ENCODE data around the gene KIRREL1. TPM values are rescaled to one million over a fixed set of nuclear protein-coding genes. Genes with fewer than 3 reads are reported as not detected.
A peak's percentile ranks its signal among the peaks of the same experiment; 100 is the strongest.

KIRREL1 gene
- total RNA-seq, 1 experiment from 2014 or later, result 145 TPM

DNA sequence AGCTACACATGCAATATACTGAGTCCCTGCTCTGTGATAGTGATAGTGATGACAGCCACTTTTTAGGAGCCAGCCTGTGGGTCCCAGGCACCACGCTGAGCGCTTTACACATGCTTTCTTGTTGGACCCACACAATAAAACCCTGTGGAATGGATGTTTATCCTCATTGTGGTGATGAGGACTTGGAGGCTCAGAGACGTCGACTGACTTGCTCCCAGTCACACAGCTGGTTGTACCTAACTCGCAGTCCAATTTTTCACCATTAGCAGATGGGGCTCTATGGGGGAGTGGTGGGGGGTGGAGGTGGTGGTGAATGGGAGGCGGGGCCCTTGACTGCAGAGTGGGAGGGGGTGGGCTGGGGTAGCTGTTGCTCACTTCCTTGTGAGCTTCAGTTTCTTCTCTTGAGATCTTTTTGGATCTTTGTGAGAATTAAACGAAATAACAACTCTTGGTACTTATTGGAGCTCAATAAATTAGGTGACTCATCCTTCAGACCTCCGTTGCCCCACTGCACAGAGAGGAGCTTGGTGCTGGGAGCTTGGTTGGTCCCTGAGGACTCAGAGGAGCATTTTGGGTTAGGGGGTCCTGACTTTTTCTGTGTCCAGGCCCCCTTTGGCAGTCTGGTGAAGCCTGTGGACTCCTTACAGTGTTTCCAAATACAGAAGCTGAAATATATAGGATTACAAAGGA lies 125.4 kb downstream of the KIRREL1 start:
- Histone ChIP-seq H3K4me3 (ENCODE audit: low read depth in 2 of 2, low read length in 2 of 2) (peak overlapping the region in 1 of 2 experiments; percentile 40; a peak in 3 of 4 replicates), H3K36me3 (ENCODE audit: control insufficient read depth, insufficient read depth, low read length) (no peaks in the 10 kb centered on the region), H3K4me1 (ENCODE audit: control insufficient read depth, insufficient read depth, low read length) (peaks cover 6% of the 10 kb centered on the region; the same call in 1 of the 2 replicates), H3K9me3 (ENCODE audit: control insufficient read depth, insufficient read depth, low read depth, low read length) (no peaks in the 10 kb centered on the region), H3K27ac (ENCODE audit: low read length) (no peak overlapping the region), H3K27me3 (ENCODE audit: control insufficient read depth, insufficient read depth, low read length) (peaks cover 7% of the 10 kb centered on the region)
- no peak for DNase-seq (ENCODE audit: low read depth, low spot score)
- TF ChIP-seq, protein P1, sequence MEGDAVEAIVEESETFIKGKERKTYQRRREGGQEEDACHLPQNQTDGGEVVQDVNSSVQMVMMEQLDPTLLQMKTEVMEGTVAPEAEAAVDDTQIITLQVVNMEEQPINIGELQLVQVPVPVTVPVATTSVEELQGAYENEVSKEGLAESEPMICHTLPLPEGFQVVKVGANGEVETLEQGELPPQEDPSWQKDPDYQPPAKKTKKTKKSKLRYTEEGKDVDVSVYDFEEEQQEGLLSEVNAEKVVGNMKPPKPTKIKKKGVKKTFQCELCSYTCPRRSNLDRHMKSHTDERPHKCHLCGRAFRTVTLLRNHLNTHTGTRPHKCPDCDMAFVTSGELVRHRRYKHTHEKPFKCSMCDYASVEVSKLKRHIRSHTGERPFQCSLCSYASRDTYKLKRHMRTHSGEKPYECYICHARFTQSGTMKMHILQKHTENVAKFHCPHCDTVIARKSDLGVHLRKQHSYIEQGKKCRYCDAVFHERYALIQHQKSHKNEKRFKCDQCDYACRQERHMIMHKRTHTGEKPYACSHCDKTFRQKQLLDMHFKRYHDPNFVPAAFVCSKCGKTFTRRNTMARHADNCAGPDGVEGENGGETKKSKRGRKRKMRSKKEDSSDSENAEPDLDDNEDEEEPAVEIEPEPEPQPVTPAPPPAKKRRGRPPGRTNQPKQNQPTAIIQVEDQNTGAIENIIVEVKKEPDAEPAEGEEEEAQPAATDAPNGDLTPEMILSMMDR (IDR thresholded peaks at IDR 0.05), result no peak
- TF ChIP-seq, protein P2, sequence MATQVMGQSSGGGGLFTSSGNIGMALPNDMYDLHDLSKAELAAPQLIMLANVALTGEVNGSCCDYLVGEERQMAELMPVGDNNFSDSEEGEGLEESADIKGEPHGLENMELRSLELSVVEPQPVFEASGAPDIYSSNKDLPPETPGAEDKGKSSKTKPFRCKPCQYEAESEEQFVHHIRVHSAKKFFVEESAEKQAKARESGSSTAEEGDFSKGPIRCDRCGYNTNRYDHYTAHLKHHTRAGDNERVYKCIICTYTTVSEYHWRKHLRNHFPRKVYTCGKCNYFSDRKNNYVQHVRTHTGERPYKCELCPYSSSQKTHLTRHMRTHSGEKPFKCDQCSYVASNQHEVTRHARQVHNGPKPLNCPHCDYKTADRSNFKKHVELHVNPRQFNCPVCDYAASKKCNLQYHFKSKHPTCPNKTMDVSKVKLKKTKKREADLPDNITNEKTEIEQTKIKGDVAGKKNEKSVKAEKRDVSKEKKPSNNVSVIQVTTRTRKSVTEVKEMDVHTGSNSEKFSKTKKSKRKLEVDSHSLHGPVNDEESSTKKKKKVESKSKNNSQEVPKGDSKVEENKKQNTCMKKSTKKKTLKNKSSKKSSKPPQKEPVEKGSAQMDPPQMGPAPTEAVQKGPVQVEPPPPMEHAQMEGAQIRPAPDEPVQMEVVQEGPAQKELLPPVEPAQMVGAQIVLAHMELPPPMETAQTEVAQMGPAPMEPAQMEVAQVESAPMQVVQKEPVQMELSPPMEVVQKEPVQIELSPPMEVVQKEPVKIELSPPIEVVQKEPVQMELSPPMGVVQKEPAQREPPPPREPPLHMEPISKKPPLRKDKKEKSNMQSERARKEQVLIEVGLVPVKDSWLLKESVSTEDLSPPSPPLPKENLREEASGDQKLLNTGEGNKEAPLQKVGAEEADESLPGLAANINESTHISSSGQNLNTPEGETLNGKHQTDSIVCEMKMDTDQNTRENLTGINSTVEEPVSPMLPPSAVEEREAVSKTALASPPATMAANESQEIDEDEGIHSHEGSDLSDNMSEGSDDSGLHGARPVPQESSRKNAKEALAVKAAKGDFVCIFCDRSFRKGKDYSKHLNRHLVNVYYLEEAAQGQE (IDR thresholded peaks at IDR 0.05; ENCODE audit: insufficient read depth in 1 of 2, low read depth in 2 of 2, low read length in 1 of 2), result no peak
- ATAC-seq, result no peak
- intact Hi-C loops (cut with micrococcal nuclease; ENCODE audit: unreplicated experiment), result no loop called here
- CTCF ChIA-PET, result interaction anchor here (1.3 to 3.2 kb wide), 3 partner anchors 127 to 151 kb away, joined by 4 to 22 read pairs (median 14); no protein-coding TSS in a partner anchor
- POLR2A ChIA-PET, result no interaction called here
- in situ Hi-C loops (cut with HindIII; ENCODE audit: low pct_unique_long_range_greater_than_20kb, low sequenced_read_pairs), result no loop called here
- no TSS peak for BruUV-seq (replicated peaks)

DNA sequence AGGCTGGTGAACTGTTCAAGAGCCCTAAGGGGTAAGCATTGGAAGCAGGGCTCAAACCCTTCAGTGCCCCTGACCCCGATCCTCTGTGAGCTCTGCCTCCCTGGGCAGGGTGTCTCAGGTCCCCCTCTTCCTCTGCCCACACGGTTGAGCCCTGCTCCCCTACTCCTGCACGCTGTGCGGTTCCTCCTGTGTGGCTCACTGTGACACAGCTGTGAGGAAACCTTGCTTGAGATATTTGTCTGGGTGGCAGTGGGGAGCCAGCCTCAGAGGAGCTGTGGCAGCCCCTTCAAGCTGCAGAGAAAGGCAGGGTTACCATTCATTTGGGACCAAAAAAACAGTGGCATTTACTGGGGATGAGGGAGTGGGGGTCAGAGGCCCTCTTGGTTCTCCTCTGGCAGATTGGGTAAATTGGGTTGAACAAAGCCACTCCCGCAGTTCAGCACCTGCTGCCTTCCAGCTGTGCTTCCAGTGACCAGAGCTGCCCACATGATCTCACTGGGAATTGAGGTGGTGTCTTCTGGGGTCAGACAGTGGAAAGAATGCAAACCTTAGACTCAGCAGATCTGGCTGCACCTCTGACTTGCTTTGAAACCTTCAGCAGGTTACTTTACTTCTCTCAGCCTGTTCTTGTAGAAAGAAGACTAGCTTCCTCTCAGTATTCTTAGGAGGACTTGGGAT lies 126.7 kb downstream of the KIRREL1 start:
- no peak for DNase-seq (ENCODE audit: low read depth, low spot score)
- ChIA-PET CTCF (interaction anchor here (1.7 to 1.8 kb wide), 2 partner anchors 20 to 540 kb away, joined by 4 to 6 read pairs; no protein-coding TSS in a partner anchor), POLR2A (no interaction called here)
- BruUV-seq (replicated peaks), result no TSS peak
- no peak overlapping the region for H3K4me3 ChIP-seq (ENCODE audit: low read depth in 2 of 2, low read length in 2 of 2)
- no peak overlapping the region for H3K27ac ChIP-seq (ENCODE audit: low read length)
- H3K9me3 ChIP-seq (ENCODE audit: control insufficient read depth, insufficient read depth, low read depth, low read length), result no peaks in the 10 kb centered on the region
- H3K36me3 ChIP-seq (ENCODE audit: control insufficient read depth, insufficient read depth, low read length), result no peaks in the 10 kb centered on the region
- H3K27me3 ChIP-seq (ENCODE audit: control insufficient read depth, insufficient read depth, low read length), result peaks cover 10% of the 10 kb centered on the region
- no peak for ATAC-seq
- intact Hi-C loops (cut with micrococcal nuclease; ENCODE audit: unreplicated experiment), result loop anchor here (5.0 to 10.0 kb wide), 2 partner anchors 243 to 535 kb away; no protein-coding TSS in a partner anchor
- TF ChIP-seq, protein P1 (IDR thresholded peaks at IDR 0.05), result no peak
- TF ChIP-seq, protein P2 (IDR thresholded peaks at IDR 0.05; ENCODE audit: insufficient read depth in 1 of 2, low read depth in 2 of 2, low read length in 1 of 2), result no peak
- TF ChIP-seq TCF7L2 (IDR thresholded peaks at IDR 0.05; ENCODE audit: low read depth, low read length) (no peak), SIN3A (IDR thresholded peaks at IDR 0.05; ENCODE audit: borderline replicate concordance, insufficient read depth, low read depth, low read length) (no peak), POLR2AphosphoS5 (IDR thresholded peaks at IDR 0.05; ENCODE audit: low read depth, low read length) (no peak)
- peaks cover 6% of the 10 kb centered on the region; the same call in 1 of the 2 replicates for H3K4me1 ChIP-seq (ENCODE audit: control insufficient read depth, insufficient read depth, low read length)
- in situ Hi-C loops (cut with HindIII; ENCODE audit: low pct_unique_long_range_greater_than_20kb, low sequenced_read_pairs), result no loop called here

Data from Panc1 (cell line).